HCT116 (cell line): ENCODE results near the gene TLX1.

Experiments
- POLR2A ChIP-seq: IDR thresholded peaks from 2 replicates; pipeline ENCODE4 v1.7.0; 2011; ENCODE audit warnings: borderline replicate concordance; ENCODE audit not compliant: insufficient read depth, insufficient read length; ENCODE audit errors: extremely low read depth
- POLR2AphosphoS5 ChIP-seq: IDR thresholded peaks from 2 replicates; pipeline ENCODE4 v1.6.1; 2011; ENCODE audit warnings: mild to moderate bottlenecking, low read depth, low read length, moderate library complexity
- RAD21 ChIP-seq: IDR thresholded peaks from 2 replicates; pipeline ENCODE4 v1.6.1; 2012; ENCODE audit warnings: low read depth, mild to moderate bottlenecking
- TF ChIP-seq, protein P1 (sequence below), 3 experiments: fragments of 200-600 bp in 1 of 3; sonication (generic) in 1 of 3; IDR thresholded peaks in 2 of 3; conservative IDR thresholded peaks in 1 of 3; 2 replicates each; pipeline ENCODE4 v1.5.1; 2012 to 2017; ENCODE audit warnings: low read depth in 2 of 3, low read length in 2 of 3, antibody characterized with exemption in 1 of 3, borderline replicate concordance in 1 of 3, control low read depth in 1 of 3, mild to moderate bottlenecking in 1 of 3, mixed read lengths in 1 of 3, mixed run types in 1 of 3, moderate library complexity in 1 of 3; ENCODE audit not compliant: insufficient read depth in 1 of 3
- TF ChIP-seq, protein P2 (sequence below): IDR thresholded peaks from 2 replicates; pipeline ENCODE4 v1.6.1; 2012; ENCODE audit warnings: low read depth
- TF ChIP-seq, protein P3 (sequence below): IDR thresholded peaks from 2 replicates; pipeline ENCODE4 v1.6.1; 2011; ENCODE audit warnings: mild to moderate bottlenecking, low read length, moderate library complexity; ENCODE audit not compliant: insufficient replicate concordance; ENCODE audit errors: extremely low read depth

DNA sequence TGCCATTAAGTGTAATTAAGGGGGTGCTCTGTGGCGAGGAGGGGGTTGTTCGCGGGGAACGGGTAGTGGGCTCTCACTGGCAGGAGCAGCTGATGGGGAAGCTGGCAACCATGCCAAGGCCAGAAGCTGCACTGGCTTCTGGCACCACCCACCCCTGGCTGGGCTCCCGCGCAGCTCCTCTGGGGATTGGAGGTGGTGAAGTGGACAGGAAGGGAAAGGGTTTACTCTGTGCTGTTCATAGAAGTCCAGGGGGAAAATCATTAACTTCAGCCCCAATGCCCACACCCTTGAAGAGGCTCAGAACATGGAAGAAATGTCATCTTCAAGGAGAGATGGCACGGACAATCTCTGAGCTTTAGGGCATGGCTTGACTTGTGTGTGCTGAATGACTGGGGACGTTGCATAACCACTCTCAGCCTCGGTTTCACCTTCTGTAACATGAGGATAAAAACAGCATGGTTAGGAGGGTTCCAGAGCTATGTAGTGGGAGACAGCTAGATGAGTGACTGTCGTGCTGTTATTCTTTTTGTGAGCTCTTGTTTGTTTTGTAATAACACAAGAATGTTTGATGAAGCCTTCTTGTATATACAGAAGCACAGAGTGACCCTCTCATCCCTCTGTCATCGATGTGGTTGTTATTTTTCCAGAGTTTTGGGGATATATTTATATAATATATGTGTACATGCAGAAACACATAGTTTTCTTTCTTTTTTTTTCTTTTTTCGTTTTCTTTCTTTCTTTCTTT, 39.4 kb upstream of the TLX1 start:
- TF ChIP-seq POLR2AphosphoS5 (no peak), POLR2A (no peak), RAD21 (no peak)
- TF ChIP-seq, protein P1, sequence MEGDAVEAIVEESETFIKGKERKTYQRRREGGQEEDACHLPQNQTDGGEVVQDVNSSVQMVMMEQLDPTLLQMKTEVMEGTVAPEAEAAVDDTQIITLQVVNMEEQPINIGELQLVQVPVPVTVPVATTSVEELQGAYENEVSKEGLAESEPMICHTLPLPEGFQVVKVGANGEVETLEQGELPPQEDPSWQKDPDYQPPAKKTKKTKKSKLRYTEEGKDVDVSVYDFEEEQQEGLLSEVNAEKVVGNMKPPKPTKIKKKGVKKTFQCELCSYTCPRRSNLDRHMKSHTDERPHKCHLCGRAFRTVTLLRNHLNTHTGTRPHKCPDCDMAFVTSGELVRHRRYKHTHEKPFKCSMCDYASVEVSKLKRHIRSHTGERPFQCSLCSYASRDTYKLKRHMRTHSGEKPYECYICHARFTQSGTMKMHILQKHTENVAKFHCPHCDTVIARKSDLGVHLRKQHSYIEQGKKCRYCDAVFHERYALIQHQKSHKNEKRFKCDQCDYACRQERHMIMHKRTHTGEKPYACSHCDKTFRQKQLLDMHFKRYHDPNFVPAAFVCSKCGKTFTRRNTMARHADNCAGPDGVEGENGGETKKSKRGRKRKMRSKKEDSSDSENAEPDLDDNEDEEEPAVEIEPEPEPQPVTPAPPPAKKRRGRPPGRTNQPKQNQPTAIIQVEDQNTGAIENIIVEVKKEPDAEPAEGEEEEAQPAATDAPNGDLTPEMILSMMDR (IDR thresholded peaks at IDR 0.05 in 2 of 3, conservative IDR thresholded peaks at IDR 0.05 in 1 of 3; ENCODE audit: borderline replicate concordance in 1 of 3, insufficient read depth in 1 of 3, low read depth in 2 of 3, low read length in 2 of 3), result no peak
- TF ChIP-seq, protein P2, sequence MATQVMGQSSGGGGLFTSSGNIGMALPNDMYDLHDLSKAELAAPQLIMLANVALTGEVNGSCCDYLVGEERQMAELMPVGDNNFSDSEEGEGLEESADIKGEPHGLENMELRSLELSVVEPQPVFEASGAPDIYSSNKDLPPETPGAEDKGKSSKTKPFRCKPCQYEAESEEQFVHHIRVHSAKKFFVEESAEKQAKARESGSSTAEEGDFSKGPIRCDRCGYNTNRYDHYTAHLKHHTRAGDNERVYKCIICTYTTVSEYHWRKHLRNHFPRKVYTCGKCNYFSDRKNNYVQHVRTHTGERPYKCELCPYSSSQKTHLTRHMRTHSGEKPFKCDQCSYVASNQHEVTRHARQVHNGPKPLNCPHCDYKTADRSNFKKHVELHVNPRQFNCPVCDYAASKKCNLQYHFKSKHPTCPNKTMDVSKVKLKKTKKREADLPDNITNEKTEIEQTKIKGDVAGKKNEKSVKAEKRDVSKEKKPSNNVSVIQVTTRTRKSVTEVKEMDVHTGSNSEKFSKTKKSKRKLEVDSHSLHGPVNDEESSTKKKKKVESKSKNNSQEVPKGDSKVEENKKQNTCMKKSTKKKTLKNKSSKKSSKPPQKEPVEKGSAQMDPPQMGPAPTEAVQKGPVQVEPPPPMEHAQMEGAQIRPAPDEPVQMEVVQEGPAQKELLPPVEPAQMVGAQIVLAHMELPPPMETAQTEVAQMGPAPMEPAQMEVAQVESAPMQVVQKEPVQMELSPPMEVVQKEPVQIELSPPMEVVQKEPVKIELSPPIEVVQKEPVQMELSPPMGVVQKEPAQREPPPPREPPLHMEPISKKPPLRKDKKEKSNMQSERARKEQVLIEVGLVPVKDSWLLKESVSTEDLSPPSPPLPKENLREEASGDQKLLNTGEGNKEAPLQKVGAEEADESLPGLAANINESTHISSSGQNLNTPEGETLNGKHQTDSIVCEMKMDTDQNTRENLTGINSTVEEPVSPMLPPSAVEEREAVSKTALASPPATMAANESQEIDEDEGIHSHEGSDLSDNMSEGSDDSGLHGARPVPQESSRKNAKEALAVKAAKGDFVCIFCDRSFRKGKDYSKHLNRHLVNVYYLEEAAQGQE, result no peak
- TF ChIP-seq, protein P3, sequence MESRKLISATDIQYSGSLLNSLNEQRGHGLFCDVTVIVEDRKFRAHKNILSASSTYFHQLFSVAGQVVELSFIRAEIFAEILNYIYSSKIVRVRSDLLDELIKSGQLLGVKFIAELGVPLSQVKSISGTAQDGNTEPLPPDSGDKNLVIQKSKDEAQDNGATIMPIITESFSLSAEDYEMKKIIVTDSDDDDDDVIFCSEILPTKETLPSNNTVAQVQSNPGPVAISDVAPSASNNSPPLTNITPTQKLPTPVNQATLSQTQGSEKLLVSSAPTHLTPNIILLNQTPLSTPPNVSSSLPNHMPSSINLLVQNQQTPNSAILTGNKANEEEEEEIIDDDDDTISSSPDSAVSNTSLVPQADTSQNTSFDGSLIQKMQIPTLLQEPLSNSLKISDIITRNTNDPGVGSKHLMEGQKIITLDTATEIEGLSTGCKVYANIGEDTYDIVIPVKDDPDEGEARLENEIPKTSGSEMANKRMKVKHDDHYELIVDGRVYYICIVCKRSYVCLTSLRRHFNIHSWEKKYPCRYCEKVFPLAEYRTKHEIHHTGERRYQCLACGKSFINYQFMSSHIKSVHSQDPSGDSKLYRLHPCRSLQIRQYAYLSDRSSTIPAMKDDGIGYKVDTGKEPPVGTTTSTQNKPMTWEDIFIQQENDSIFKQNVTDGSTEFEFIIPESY, result no peak
